Measurements from ENCODE around the gene CTNNAL1.

GRCh38 chr9:108897324-108898096 lies 115.8 kb downstream of the CTNNAL1 start:
- TF ChIP-seq CTCF (IDR thresholded peaks at IDR 0.05) (no peak), EZH2phosphoT487 (IDR thresholded peaks at IDR 0.05; ENCODE audit: borderline replicate concordance, low read depth) (no peak), EP300 (IDR thresholded peaks at IDR 0.05; ENCODE audit: borderline replicate concordance in 1 of 2, low read depth in 1 of 2, low read length in 1 of 2) (no peak), RAD21 (IDR thresholded peaks at IDR 0.05; ENCODE audit: low read length) (no peak), TAF1 (IDR thresholded peaks at IDR 0.05; ENCODE audit: borderline replicate concordance, low read depth, low read length) (no peak), RXRA (IDR thresholded peaks at IDR 0.05; ENCODE audit: borderline replicate concordance, low read depth) (no peak), GATA2 (CRISPR knock-in tag; IDR thresholded peaks at IDR 0.05) (no peak), USF2 (IDR thresholded peaks at IDR 0.05; ENCODE audit: borderline replicate concordance, low read depth, low read length) (no peak), POLR2AphosphoS5 (IDR thresholded peaks at IDR 0.05; ENCODE audit: low read depth, low read length) (no peak)

All from SK-N-SH (cell line).